ENCODE data around the gene NDP.

- TF ChIP-seq GATA2 (IDR thresholded peaks at IDR 0.05; ENCODE audit: low read depth, low read length), result no peak
- TF ChIP-seq GATA3 (IDR thresholded peaks at IDR 0.05; ENCODE audit: low read depth, low read length), result no peak
Observed at GRCh38 chrX:43973249-43974099, at the start of gene NDP.

Data from SH-SY5Y (cell line).